Endothelial cell (in vitro differentiated cells): Measurements from ENCODE around the gene CD9. TPM values are rescaled to one million over a fixed set of nuclear protein-coding genes. Genes with fewer than 3 reads are reported as not detected.

Experiments
- DNase-seq: peaks from one replicate; pipeline ENCODE4 v3.0.0; 2021; ENCODE audit warnings: low spot score
- H3K27ac Mint-ChIP-seq: one replicate; pipeline ENCODE4 v1.8.0; 2021; ENCODE audit warnings: mixed read lengths, inconsistent platforms; ENCODE audit not compliant: unreplicated experiment
- H3K27me3 Mint-ChIP-seq: one replicate; pipeline ENCODE4 v1.8.0; 2021; ENCODE audit warnings: mild to moderate bottlenecking, moderate library complexity, mixed read lengths, inconsistent platforms; ENCODE audit not compliant: unreplicated experiment
- H3K36me3 Mint-ChIP-seq: one replicate; pipeline ENCODE4 v1.8.0; 2021; ENCODE audit warnings: mild to moderate bottlenecking, low read depth, mixed read lengths, inconsistent platforms; ENCODE audit not compliant: unreplicated experiment
- H3K4me1 Mint-ChIP-seq: one replicate; pipeline ENCODE4 v1.8.0; 2021; ENCODE audit warnings: mild to moderate bottlenecking, mixed read lengths, inconsistent platforms; ENCODE audit not compliant: unreplicated experiment
- H3K4me3 Mint-ChIP-seq: one replicate; pipeline ENCODE4 v1.8.0; 2021; ENCODE audit warnings: mild to moderate bottlenecking, mixed read lengths, inconsistent platforms; ENCODE audit not compliant: unreplicated experiment
- H3K9me3 Mint-ChIP-seq: one replicate; pipeline ENCODE4 v1.8.0; 2021; ENCODE audit warnings: mixed read lengths, inconsistent platforms; ENCODE audit not compliant: unreplicated experiment
- total RNA-seq: library from RNA; stranded (reverse); fragmentation: NEBNext Ultra II Directional; extraction: Animal tissue kit (Norgen Biotek cat#: 25700); gene quantifications from one replicate; pipeline ENCODE4 v1.2.1, GENCODE V29; 2021; ENCODE audit not compliant: unreplicated experiment
- TF ChIP-seq, protein P1 (sequence below): fragments of 200-600 bp; sonication (generic); IDR thresholded peaks from one replicate; pipeline ENCODE4 v1.5.0; 2021; ENCODE audit warnings: antibody characterized with exemption; ENCODE audit not compliant: unreplicated experiment

The CD9 gene
- total RNA-seq, 1 donor from 2014 or later: 67.2 TPM

DNA sequence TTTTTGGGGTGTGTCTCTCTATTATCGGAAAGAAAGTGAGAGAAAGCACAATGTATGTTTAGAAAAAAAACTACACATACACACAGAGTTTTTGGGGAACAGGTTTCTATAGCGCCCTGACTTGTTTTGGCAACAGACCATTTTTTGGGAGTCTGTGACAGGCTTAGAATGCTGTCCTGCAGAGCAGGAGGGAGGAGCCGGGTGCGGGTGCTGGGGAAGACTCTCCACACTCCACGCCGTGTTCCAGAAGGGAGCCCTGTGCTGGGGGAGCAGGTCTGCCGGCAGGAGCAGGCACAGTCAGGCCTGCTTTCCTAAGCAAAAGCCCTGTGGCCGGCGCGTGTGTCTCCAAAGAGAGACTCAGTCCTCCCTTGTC lies 26.5 kb downstream of the CD9 start:
- TF ChIP-seq, protein P1, sequence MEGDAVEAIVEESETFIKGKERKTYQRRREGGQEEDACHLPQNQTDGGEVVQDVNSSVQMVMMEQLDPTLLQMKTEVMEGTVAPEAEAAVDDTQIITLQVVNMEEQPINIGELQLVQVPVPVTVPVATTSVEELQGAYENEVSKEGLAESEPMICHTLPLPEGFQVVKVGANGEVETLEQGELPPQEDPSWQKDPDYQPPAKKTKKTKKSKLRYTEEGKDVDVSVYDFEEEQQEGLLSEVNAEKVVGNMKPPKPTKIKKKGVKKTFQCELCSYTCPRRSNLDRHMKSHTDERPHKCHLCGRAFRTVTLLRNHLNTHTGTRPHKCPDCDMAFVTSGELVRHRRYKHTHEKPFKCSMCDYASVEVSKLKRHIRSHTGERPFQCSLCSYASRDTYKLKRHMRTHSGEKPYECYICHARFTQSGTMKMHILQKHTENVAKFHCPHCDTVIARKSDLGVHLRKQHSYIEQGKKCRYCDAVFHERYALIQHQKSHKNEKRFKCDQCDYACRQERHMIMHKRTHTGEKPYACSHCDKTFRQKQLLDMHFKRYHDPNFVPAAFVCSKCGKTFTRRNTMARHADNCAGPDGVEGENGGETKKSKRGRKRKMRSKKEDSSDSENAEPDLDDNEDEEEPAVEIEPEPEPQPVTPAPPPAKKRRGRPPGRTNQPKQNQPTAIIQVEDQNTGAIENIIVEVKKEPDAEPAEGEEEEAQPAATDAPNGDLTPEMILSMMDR: no peak
- no peak overlapping the region for H3K4me3 Mint-ChIP-seq
- H3K36me3 Mint-ChIP-seq: peaks cover 7% of the 10 kb centered on the region

DNA sequence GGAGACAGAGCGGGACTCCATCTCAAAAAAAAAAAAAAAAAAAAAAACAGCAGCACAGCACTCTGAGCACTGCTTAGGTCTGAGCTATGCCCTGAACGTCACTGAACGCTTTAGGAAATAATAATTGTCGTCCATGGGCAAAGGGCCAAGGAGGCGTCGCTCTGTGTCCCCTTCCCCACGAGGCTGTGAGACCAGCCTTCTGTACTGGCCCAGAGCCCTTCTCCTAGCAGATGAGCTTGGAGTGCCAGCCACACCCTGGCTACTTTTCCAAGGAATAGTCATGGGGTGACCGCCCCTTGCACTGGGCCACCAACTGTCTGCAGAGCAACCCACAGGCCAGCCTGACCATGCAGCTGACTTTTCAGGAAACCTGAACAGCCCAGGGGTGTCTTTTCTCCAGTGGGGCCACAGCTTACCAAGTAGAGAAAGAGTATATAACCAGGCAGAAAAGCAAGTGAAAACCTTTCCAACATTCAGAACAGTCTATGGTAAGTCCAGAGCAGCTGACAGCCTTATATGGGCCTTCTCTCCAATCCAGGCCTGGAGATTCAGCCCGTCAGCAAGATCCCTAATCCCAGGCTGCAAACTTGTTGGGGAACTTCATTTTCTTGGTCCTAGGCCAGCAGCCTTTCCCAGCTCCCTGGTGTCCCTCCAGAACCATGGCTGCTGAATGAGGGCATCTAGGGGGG lies 28.5 kb downstream of the CD9 start:
- Mint-ChIP-seq H3K9me3 (no peaks in the 10 kb centered on the region), H3K27me3 (peaks cover 11% of the 10 kb centered on the region), H3K27ac (no peak overlapping the region), H3K36me3 (peaks cover 12% of the 10 kb centered on the region), H3K4me1 (peaks cover 45% of the 10 kb centered on the region), H3K4me3 (no peak overlapping the region)
- TF ChIP-seq, protein P1: no peak
- no peak for DNase-seq

More for the DNA sequence above, 26.5 kb downstream of the CD9 start:
- Mint-ChIP-seq H3K27ac (no peak overlapping the region), H3K27me3 (peaks cover 11% of the 10 kb centered on the region), H3K9me3 (no peaks in the 10 kb centered on the region), H3K4me1 (peaks cover 26% of the 10 kb centered on the region)
- no peak for DNase-seq

DNA sequence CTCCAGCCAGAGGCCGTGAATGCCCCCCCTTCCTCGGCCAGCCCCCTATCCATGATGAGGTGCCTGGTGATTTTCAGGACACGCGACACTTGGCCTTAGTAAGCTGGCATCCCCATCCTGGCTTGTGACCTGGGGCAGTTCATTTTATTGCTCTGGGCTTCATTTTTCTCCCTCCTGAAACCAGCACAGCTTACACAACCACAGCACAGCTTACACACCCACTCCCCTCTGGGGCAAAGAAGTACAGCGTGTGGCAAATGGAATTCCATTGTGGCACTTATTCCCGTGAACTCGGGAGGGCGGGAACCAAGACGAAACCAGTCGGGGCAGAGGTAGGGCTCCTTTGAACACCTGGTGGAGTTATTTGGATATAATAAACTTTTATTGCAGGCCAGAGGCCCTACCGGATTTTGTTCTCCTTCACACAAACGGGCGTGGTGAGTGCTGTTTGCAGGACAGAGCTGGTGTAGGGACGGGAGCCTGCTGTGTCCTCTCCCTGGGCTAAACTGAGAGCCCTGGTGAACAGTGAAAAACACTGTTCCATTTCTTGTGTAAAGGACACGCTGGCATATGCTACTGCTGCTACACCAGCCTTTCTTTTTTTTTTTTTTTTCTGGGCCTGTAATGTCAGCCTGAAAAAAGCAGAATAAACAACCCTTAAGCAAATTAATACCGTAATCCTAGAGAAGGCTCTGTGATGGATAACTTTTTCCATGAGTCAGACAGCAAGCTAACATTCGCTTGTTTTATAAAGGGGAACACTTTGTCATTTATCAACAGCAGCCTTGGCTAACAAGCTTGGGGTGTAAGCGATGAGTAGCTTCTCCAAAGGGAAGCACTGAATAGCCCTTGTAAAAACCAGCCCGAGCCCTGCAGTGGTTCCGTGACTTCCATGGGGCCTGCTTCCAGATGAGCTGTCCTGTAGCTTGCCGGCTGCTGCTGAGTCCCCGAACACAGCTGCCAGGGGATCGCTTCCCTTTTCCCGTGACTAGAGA lies 29.3 kb downstream of the CD9 start:
- Mint-ChIP-seq H3K4me1 (peaks cover 51% of the 10 kb centered on the region), H3K36me3 (peaks cover 12% of the 10 kb centered on the region), H3K27ac (no peak overlapping the region), H3K27me3 (peaks cover 9% of the 10 kb centered on the region), H3K4me3 (no peak overlapping the region), H3K9me3 (no peaks in the 10 kb centered on the region)
- DNase-seq: no peak
- TF ChIP-seq, protein P1: no peak

DNA sequence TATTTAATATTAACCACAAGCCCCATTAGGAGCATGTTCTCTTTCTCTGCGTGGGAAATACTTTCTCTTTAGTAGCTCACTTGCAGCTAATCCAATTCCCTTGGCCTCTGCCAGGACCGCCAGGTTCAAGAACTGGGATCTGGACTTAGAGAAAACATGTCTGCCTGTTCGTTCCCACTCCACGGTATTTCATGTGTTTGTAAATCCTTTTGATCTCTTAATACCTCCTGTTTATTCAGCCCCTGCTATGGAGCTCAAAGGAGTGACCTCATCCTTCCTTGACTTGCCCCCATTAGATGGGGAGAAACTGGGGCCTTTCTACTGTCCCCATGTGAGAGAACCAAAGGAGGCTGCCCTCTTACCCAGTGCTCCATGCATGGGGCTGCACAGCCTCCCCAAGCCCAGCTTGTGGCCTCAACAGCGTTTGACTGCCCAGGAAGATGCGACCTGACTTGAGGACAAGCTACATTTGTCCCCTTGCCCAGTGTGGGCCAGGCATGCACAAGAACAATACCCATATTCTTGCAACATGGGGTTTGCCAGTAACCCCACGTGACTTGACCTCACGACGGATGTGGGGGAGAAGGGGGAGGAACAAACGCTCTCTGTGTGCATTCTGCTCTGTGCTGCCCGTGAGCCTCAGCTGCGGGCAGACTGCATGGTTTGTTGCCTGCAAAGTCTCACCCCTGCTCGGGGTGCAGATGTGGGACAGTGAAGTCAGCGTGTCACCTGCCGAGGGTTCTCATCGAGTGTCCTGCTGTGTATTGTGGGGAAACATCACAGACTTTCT lies 30.3 kb downstream of the CD9 start:
- no peaks in the 10 kb centered on the region for H3K9me3 Mint-ChIP-seq
- DNase-seq: no peak
- no peak overlapping the region for H3K27ac Mint-ChIP-seq
- H3K27me3 Mint-ChIP-seq: peaks cover 9% of the 10 kb centered on the region
- H3K4me3 Mint-ChIP-seq: peak overlapping the region; percentile 5
- TF ChIP-seq, protein P1: no peak
- peaks cover 50% of the 10 kb centered on the region for H3K4me1 Mint-ChIP-seq
- peaks cover 22% of the 10 kb centered on the region for H3K36me3 Mint-ChIP-seq
